Measurements from ENCODE around the gene MS4A18. TPM values are rescaled to one million over a fixed set of nuclear protein-coding genes. Genes with fewer than 3 reads are reported as not detected.

Gene MS4A18
- total and polyA plus RNA-seq, 2 experiments from 2014 or later, result not detected

GRCh38 chr11:60691661-60692060 lies 32.9 kb upstream of the MS4A18 start:
- no peak overlapping the region for H3K4me2 ChIP-seq
- no peak overlapping the region for H3K4me3 ChIP-seq
- H3K9me2 ChIP-seq (replicated peaks; ENCODE audit: insufficient read depth), result no peaks in the 10 kb centered on the region
- H3K4me1 ChIP-seq (ENCODE audit: insufficient read depth), result no peaks in the 10 kb centered on the region
- DNase-seq (ENCODE audit: low spot score), result no peak
- no peaks in the 10 kb centered on the region for H4K20me1 ChIP-seq (ENCODE audit: insufficient read depth, poor library complexity, severe bottlenecking)
- no peak overlapping the region for H2AFZ ChIP-seq
- no peaks in the 10 kb centered on the region for H3K79me2 ChIP-seq
- no peak for TF ChIP-seq EZH2phosphoT487 (IDR thresholded peaks at IDR 0.05; ENCODE audit: low read depth, severe bottlenecking, unreplicated experiment)
- no peak for TF ChIP-seq EZH2 (IDR thresholded peaks at IDR 0.05; ENCODE audit: borderline replicate concordance)
- TF ChIP-seq, protein P1, sequence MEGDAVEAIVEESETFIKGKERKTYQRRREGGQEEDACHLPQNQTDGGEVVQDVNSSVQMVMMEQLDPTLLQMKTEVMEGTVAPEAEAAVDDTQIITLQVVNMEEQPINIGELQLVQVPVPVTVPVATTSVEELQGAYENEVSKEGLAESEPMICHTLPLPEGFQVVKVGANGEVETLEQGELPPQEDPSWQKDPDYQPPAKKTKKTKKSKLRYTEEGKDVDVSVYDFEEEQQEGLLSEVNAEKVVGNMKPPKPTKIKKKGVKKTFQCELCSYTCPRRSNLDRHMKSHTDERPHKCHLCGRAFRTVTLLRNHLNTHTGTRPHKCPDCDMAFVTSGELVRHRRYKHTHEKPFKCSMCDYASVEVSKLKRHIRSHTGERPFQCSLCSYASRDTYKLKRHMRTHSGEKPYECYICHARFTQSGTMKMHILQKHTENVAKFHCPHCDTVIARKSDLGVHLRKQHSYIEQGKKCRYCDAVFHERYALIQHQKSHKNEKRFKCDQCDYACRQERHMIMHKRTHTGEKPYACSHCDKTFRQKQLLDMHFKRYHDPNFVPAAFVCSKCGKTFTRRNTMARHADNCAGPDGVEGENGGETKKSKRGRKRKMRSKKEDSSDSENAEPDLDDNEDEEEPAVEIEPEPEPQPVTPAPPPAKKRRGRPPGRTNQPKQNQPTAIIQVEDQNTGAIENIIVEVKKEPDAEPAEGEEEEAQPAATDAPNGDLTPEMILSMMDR (IDR thresholded peaks at IDR 0.05; ENCODE audit: poor library complexity), result no peak
- no peaks in the 10 kb centered on the region for H3K27me3 ChIP-seq
- H3K27ac ChIP-seq, result no peak overlapping the region
- 74% methylated on average over 5 of the region's 5 CpGs for WGBS (ENCODE audit: low lambda C conversion rate, missing lambda C conversion rate)
- no peaks in the 10 kb centered on the region for H3K9me3 ChIP-seq (ENCODE audit: low read depth)
- no peaks in the 10 kb centered on the region for H3K36me3 ChIP-seq (replicated peaks; ENCODE audit: insufficient read depth, low read depth)

- H3K79me2 ChIP-seq, result no peaks in the 10 kb centered on the region
- H3K36me3 ChIP-seq (replicated peaks; ENCODE audit: insufficient read depth, low read depth), result no peaks in the 10 kb centered on the region
- 43% methylated on average over 2 of the region's 2 CpGs for WGBS (ENCODE audit: low lambda C conversion rate, missing lambda C conversion rate)
- no peaks in the 10 kb centered on the region for H3K4me1 ChIP-seq (ENCODE audit: insufficient read depth)
- no peaks in the 10 kb centered on the region for H3K27me3 ChIP-seq
- H3K4me2 ChIP-seq, result no peak within 1 kb of the TSS
- no peak within 1 kb of the TSS for H3K4me3 ChIP-seq
- H3K9me3 ChIP-seq (ENCODE audit: low read depth), result no peaks in the 10 kb centered on the region
- H4K20me1 ChIP-seq (ENCODE audit: insufficient read depth, poor library complexity, severe bottlenecking), result no peaks in the 10 kb centered on the region
- no peak for DNase-seq (ENCODE audit: low spot score)
- no peaks in the 10 kb centered on the region for H3K9me2 ChIP-seq (replicated peaks; ENCODE audit: insufficient read depth)
- H2AFZ ChIP-seq, result no peak within 1 kb of the TSS
- peak within 1 kb of the TSS; percentile 39 for H3K27ac ChIP-seq
- TF ChIP-seq EZH2 (IDR thresholded peaks at IDR 0.05; ENCODE audit: borderline replicate concordance), result no peak
- TF ChIP-seq, protein P1 (IDR thresholded peaks at IDR 0.05; ENCODE audit: poor library complexity), result no peak
- TF ChIP-seq EZH2phosphoT487 (IDR thresholded peaks at IDR 0.05; ENCODE audit: low read depth, severe bottlenecking, unreplicated experiment), result no peak
Measured at GRCh38 chr11:60699284-60699691, 25.2 kb upstream of the MS4A18 start, which contains the start of gene MS4A8. MS4A8 (plus strand) TSS chr11:60699612; CDS start chr11:60700861, 1,249 bp downstream.

- H3K4me3 ChIP-seq, result no peak overlapping the region
Measured at GRCh38 chr11:60699936-60700335, 24.6 kb upstream of the MS4A18 start.

More at GRCh38 chr11:60699936-60700335, 24.6 kb upstream of the MS4A18 start:
- H3K36me3 ChIP-seq (replicated peaks; ENCODE audit: insufficient read depth, low read depth), result no peaks in the 10 kb centered on the region
- DNase-seq (ENCODE audit: low spot score), result no peak
- H3K4me2 ChIP-seq, result no peak overlapping the region
- H3K79me2 ChIP-seq, result no peaks in the 10 kb centered on the region
- TF ChIP-seq EZH2phosphoT487 (IDR thresholded peaks at IDR 0.05; ENCODE audit: low read depth, severe bottlenecking, unreplicated experiment) (no peak), EZH2 (IDR thresholded peaks at IDR 0.05; ENCODE audit: borderline replicate concordance) (no peak)
- TF ChIP-seq, protein P1 (IDR thresholded peaks at IDR 0.05; ENCODE audit: poor library complexity), result no peak
- H3K9me3 ChIP-seq (ENCODE audit: low read depth), result no peaks in the 10 kb centered on the region
- no peak overlapping the region for H3K27ac ChIP-seq
- WGBS (ENCODE audit: low lambda C conversion rate, missing lambda C conversion rate), result 93% methylated on average over 5 of the region's 5 CpGs
- H3K27me3 ChIP-seq, result no peaks in the 10 kb centered on the region
- H4K20me1 ChIP-seq (ENCODE audit: insufficient read depth, poor library complexity, severe bottlenecking), result no peaks in the 10 kb centered on the region
- no peak overlapping the region for H2AFZ ChIP-seq
- no peaks in the 10 kb centered on the region for H3K4me1 ChIP-seq (ENCODE audit: insufficient read depth)
- no peaks in the 10 kb centered on the region for H3K9me2 ChIP-seq (replicated peaks; ENCODE audit: insufficient read depth)
